Measurements from ENCODE around the gene SLC35A2.

The SLC35A2 gene

DNA sequence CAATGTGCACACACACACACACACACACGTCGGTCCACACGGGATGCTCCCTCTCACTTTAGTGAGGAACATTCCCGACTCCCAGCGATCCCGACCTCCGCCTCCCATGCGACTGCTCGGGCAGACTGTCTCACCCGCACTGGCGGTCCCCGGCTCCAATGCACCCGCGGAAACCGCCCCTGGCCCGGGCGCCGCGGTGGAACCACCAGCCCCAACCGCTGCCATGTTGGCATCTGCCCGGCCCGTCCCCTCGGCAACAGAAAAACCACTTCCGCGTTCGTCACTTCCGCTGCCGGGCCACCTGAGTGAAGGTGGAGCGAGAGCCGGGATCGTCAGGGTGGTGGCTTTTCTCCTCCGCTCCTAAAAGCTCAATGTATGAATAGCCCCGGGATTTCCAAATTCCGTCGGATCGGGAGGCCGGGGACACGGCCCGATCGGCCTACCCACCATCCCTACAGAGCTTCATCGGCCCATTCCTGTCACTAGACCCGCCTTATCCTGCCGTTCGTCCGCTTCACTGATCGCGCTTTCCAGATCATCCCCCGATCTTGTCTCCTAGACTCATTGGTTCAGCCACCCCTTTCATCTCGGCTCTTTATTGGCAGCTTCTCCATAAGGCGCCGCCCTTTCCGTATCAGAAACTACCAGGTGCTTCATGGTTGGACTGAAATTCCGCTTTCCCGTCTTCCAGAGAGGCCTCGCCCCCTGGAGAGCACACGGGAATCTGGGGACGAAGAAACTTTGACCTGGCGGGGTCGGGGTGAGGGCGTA lies at the start of gene SLC35A2:
SLC35A2 (minus strand) TSS at position 235 of the 771 bp plus-strand sequence; CDS start at position 225, 10 bp downstream.
- peak; percentile 84 for FAIRE-seq
- peak; percentile 71 for DNase-seq (ENCODE audit: low spot score)

DNA sequence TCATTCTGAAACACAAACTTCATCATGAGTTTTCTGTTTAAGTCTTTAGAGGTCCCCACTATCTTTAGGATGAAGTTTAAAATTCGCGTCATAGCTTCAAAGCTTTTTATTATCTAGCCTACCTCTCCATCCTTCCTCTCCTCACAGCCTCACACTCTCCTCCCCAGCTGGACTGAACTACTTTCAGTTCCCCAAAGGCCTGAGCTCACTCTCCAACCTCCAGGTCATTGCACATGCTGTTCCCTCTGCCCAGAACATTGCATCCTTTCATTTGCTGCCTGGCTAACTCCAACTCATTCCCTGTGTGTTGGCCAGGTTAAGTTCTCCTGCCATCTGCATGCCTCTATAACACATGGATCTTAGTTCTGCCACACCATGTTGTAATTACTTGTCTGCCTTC lies 48.8 kb upstream of the SLC35A2 start:
- DNase-seq (ENCODE audit: low spot score) (no peak), FAIRE-seq (no peak)

DNA sequence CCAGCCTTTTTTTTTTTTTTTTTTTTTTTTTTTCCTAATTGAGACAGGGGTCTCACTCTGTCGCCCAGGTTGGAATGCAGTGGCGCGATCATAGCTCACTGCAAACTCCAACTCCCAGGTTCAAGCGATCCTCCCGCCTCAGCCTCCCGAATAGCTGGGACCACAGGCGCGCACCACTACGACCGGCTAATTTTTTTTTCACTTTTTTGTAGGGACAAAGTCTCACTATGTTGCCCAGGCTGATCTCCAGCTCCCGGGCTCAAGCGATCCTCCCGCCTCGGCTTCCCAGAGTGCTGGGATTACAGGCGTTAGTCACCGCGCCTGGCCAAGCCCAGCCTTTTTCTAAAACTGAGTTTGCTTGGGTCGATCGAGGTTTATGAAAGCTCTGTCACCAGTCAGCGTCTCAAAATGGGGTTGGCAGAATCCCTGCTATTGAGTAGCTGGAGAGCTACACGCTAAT lies 47.2 kb upstream of the SLC35A2 start:
- DNase-seq (ENCODE audit: low spot score) = peak; percentile 10
- no peak for FAIRE-seq

- FAIRE-seq = peak; percentile 95
- DNase-seq (ENCODE audit: low spot score) = peak; percentile 94
Measured at GRCh38 chrX:48957827-48958634, 46.6 kb upstream of the SLC35A2 start.

GRCh38 chrX:48957477-48957826 lies 46.0 kb upstream of the SLC35A2 start, which contains the start of gene OTUD5:
TSS of gene OTUD5 (minus strand) at chrX:48957607. CDS start at chrX:48957570, 37 bp downstream.
- DNase-seq (ENCODE audit: low spot score) = no peak
- no peak for FAIRE-seq

DNA sequence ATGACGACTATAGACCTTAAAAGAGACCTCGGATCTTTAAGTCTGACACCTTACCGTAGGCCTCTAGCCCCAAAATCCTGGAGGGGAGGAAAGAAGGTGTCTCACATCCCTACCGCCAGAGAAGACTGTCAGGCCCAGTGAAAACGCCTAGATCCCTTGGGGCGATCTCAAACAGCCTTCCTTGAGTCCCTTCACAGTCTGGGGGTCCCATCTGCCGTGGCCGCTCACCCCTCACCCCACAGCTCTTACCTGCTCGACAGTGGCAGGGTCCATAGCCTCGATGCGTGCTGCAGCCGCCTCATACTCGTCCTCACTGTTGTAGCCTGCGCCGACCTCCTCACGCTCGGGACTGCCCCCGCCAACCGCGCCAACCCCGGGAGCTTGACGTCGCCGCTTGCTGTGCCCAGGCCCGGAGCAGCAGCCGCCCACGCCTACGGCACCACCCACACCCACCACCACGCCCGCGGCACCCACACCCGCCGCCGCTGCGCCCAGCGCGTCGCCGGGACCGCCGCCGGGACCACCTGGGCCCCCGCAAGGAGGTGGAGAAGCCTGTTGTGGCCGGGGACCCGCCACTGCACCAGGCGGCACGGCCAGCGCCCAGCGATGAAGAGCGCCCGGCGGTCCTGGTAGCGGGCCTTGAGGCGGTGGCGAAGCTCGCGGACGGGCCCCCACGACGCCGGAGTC lies 45.4 kb upstream of the SLC35A2 start:
- FAIRE-seq = no peak
- no peak for DNase-seq (ENCODE audit: low spot score)

- no peak for DNase-seq (ENCODE audit: low spot score)
- no peak for FAIRE-seq
Measured at GRCh38 chrX:48948589-48948988, 37.1 kb upstream of the SLC35A2 start.

- peak; percentile 58 for FAIRE-seq
- peak; percentile 22 for DNase-seq (ENCODE audit: low spot score)
Measured at GRCh38 chrX:48945517-48946348, 34.3 kb upstream of the SLC35A2 start.

- FAIRE-seq = no peak
- no peak for DNase-seq (ENCODE audit: low spot score)
Measured at GRCh38 chrX:48942895-48943294, 31.4 kb upstream of the SLC35A2 start.

GRCh38 chrX:48940404-48940955 lies 29.0 kb upstream of the SLC35A2 start:
- DNase-seq (ENCODE audit: low spot score) (no peak), FAIRE-seq (no peak)

DNA sequence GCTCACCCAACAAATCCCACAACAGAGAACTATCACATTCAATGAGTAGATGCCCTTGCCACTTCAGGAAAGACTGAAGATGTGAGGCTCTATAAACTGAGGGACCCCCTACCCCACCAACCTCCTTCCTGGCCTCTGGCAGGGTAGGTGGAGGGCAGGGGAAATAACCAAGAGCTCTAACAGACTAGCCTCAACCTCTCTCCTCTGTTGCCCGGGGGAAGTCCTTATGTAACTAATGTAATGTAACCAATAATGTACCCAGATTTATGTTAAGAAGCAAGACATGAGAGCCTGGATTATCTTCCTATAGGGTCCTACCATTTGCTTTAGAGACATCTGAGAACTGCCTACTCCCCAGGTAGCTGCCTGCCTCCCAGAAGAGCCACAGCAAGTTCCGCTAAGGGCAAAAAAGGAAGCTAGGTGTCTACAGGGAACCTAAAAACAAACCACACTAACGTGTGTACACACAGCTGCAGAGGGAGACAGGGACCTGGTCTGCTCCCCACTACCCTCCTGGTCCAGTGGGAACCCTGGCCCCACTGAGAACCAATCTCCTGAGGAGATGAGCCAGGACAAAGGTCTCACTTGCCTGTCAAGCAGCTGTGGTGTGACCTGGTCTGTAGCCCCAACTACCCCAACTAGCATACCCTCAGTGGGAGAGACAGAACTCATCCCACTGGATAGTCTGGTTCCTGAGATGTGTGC lies 28.2 kb upstream of the SLC35A2 start:
- no peak for DNase-seq (ENCODE audit: low spot score)
- FAIRE-seq = no peak

DNA sequence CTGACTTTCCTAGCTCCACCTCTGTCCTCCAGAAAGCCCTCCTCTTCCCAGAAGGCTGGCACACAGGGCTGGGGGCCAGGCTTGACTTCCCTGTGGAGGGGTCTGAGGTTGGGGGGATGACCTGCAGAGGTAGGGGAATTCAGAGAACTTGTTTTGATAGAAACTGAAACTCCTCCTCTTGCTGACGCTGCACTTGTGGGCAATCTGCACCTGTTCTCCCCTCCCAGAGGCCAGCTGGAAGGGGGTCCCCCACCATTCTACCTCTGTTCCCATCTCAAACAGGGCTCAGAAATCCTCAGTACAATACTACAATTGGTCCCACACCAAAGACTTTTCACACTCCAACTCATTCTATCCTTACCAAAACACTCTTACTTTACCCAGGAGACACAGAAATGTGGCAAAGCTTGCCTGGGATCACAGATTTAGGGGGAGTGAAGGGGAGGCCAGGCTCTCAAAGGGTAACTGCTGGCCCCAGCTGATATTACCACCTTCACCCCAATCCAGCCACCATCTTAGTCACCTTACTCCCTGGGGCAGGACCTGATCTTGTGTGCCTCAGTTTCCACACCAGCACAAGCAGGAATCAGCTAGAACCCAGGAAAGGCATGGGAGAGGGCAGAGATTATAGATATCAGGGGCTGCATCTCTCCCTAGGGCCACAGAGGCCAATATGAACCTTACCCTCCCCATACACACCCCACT lies 27.4 kb upstream of the SLC35A2 start:
- DNase-seq (ENCODE audit: low spot score) = no peak
- FAIRE-seq = no peak

- no peak for DNase-seq (ENCODE audit: low spot score)
- FAIRE-seq = no peak
Measured at GRCh38 chrX:48937054-48937907, 25.8 kb upstream of the SLC35A2 start.

DNA sequence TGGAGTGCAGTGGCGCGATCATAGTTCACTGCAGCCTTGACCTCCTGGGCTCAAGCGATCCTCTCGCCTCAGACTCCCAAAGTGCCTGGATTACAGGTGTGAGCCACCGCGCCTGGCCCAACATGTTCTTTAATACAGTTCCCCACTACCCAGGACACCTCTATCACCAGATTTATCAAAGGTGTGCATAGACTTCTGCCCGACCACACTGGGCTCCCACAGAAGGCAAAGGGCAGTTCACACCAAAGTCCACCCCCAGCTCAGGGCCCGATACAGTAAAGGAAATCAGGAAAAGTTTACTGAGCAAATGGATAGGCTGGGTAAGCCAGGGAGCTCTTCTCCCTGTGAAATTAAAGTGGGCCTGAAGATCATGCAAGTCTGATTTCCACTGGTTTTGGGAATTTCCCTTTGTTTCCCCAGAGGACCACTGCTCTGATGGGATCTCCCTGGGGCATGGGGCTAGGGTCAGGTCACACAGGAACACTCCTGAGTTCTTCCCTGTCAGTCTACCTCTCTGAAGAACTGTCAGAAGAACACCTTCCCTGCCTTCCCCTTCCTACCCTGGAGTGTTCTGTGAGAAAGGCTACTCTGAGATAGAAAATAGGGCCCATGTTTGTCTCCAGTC lies 25.1 kb upstream of the SLC35A2 start:
- DNase-seq (ENCODE audit: low spot score) (no peak), FAIRE-seq (no peak)

GRCh38 chrX:48935301-48935670 lies 23.8 kb upstream of the SLC35A2 start:
- DNase-seq (ENCODE audit: low spot score) (no peak), FAIRE-seq (no peak)

GRCh38 chrX:48934581-48935300 lies 23.3 kb upstream of the SLC35A2 start:
- no peak for FAIRE-seq
- DNase-seq (ENCODE audit: low spot score) = no peak

- FAIRE-seq (no peak), DNase-seq (ENCODE audit: low spot score) (no peak)
Measured at GRCh38 chrX:48933757-48934156, 22.3 kb upstream of the SLC35A2 start.
